GM23248 (cell line): ENCODE data around the gene NHSL2. TPM values are rescaled to one million over a fixed set of nuclear protein-coding genes. Genes with fewer than 3 reads are reported as not detected.

Source experiments
- DNase-seq: peaks from one replicate; pipeline ENCODE4 v3.0.0-alpha.2; 2015
- H2AFZ ChIP-seq: fragments of 200-600 bp; sonication (generic); 2 replicates; pipeline ENCODE4 v1.6.1; 2016; ENCODE audit warnings: antibody characterized with exemption
- H3F3A ChIP-seq: fragments of 200-600 bp; sonication (generic); 2 replicates; pipeline ENCODE4 v1.6.1; 2016; ENCODE audit warnings: mild to moderate bottlenecking, antibody characterized with exemption, mixed run types; ENCODE audit not compliant: insufficient read depth
- H3K27ac ChIP-seq: fragments of 200-600 bp; sonication (generic); 2 replicates; pipeline ENCODE4 v1.5.1; 2016; ENCODE audit warnings: mild to moderate bottlenecking
- H3K27me3 ChIP-seq: fragments of 200-600 bp; sonication (generic); replicated peaks from 2 replicates; pipeline ENCODE4 v1.6.1; 2016; ENCODE audit warnings: mild to moderate bottlenecking; ENCODE audit not compliant: insufficient read depth
- H3K36me3 ChIP-seq: fragments of 200-600 bp; sonication (generic); 2 replicates; pipeline ENCODE4 v1.6.1; 2016; ENCODE audit warnings: low read depth, mild to moderate bottlenecking
- H3K4me1 ChIP-seq: fragments of 200-600 bp; sonication (generic); 2 replicates; pipeline ENCODE4 v1.6.1; 2016; ENCODE audit warnings: mild to moderate bottlenecking; ENCODE audit not compliant: insufficient read depth
- H3K4me2 ChIP-seq: fragments of 200-600 bp; sonication (generic); one replicate; pipeline ENCODE4 v1.6.1; 2016; ENCODE audit warnings: mild to moderate bottlenecking; ENCODE audit not compliant: unreplicated experiment
- H3K4me3 ChIP-seq: fragments of 200-600 bp; sonication (generic); 2 replicates; pipeline ENCODE4 v1.5.1; 2016; ENCODE audit warnings: mild to moderate bottlenecking
- H3K79me2 ChIP-seq: fragments of 200-600 bp; sonication (generic); 2 replicates; pipeline ENCODE4 v1.6.1; 2016; ENCODE audit warnings: mild to moderate bottlenecking; ENCODE audit not compliant: insufficient read depth
- H3K9ac ChIP-seq: fragments of 200-600 bp; sonication (generic); 2 replicates; pipeline ENCODE4 v1.6.1; 2016; ENCODE audit warnings: mild to moderate bottlenecking
- H3K9me2 ChIP-seq: fragments of 200-600 bp; sonication (generic); 2 replicates; pipeline ENCODE4 v1.6.1; 2016; ENCODE audit warnings: mixed run types, mild to moderate bottlenecking, moderate library complexity; ENCODE audit not compliant: insufficient read depth
- H3K9me3 ChIP-seq: fragments of 200-600 bp; sonication (generic); one replicate; pipeline ENCODE4 v1.6.1; 2017; ENCODE audit warnings: low read depth
- H4K20me1 ChIP-seq: fragments of 200-600 bp; sonication (generic); 2 replicates; pipeline ENCODE4 v1.6.0; 2016; ENCODE audit not compliant: insufficient read depth
- EZH2 ChIP-seq: fragments of 200-600 bp; sonication (generic); IDR thresholded peaks from 2 replicates; pipeline ENCODE4 v1.6.1; 2018; ENCODE audit warnings: antibody characterized with exemption, mild to moderate bottlenecking; ENCODE audit not compliant: insufficient read depth, poor library complexity, severe bottlenecking
- EZH2phosphoT487 ChIP-seq: fragments of 200-600 bp; sonication (generic); IDR thresholded peaks from 2 replicates; pipeline ENCODE4 v1.6.1; 2018; ENCODE audit warnings: antibody characterized with exemption, moderate library complexity, mild to moderate bottlenecking, low read depth; ENCODE audit not compliant: insufficient read depth
- WGBS, 2 experiments: methylation state at CpG; one replicate each; pipeline ENCODE4 v1.1.6; 2015 to 2017; ENCODE audit warnings: low lambda C conversion rate in 2 of 2, low coverage in 1 of 2; ENCODE audit errors: missing lambda C conversion rate in 2 of 2; 5-methylcytosine and 5-hydroxymethylcytosine counted together
- in situ Hi-C: fragments of 300-500 bp; cut with MboI; formaldehyde crosslinking; loops from 2 replicates; pipeline ENCODE4 v1.15.0; 2020
- polyA plus RNA-seq: library from polyadenylated mRNA; unstranded; fragments of >200 nt; fragmentation: Nextera tagmentation; extraction: Ambion mirVana; gene quantifications from 2 replicates; pipeline ENCODE4 v1.2.1, GENCODE V29; 2016
- total RNA-seq: library from RNA; depleted of rRNA; stranded (reverse); fragments of >200 nt; shearing (Covaris generic); gene quantifications from 2 replicates; pipeline ENCODE4 v1.2.3, GENCODE V29; 2014

NHSL2 gene
- total and polyA plus RNA-seq, 2 experiments from 2014 or later: 3.2 to 6.5 TPM

DNA sequence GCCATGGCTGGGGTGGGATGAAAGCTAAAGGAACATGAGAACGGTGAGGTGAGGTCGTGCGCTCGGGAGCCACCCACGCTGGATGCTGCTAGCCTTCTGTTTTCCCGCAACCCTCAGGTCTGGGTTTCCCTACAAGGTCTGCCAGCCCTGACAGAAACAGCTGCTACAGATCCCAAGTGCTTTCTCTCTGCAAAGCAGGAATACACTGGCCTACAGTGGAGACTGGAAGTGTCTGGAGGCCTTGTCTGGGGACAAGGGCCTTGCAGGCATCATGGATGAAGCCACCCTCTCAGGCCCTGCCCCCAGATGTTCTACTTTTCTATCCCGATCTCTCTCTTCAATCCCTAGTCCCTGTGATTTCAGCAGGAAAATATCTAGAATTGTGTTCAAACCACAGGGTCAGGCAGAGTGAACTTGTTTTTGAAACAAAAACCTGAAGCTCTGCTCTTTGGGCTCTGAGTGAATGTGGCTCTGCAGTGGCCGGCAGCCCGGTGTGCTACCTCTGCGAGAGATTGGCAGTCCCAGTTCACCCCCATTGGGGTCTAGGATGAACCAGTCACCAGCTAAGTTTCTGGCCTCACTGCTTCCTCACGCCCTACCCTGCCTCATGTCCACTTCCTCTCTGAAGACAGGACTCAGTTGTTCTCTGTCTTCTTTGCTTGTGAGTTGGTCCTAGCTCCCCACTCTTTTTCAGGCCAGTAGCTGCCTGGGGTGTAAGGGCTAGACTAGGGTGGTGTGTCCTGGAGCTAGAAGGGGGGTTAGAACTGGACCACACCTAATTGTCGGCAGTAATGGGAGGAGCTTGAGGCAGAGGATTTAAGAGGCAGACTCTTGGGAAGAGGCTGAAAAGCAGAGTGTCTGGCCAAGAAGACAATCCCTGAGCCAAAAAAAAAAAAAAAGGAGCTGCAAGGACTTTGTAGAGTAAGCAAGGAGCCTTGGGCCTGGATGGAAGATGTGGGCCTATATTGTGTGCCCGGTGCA, 131.5 kb downstream of the NHSL2 start:
- TF ChIP-seq EZH2phosphoT487 (no peak), EZH2 (no peak)
- H3K4me1 ChIP-seq: peaks cover 11% of the 10 kb centered on the region
- in situ Hi-C loops: no loop called here
- 0 out of 2 replicates have a peak overlapping the region, but pooled peaks have one; percentile 11 for H3K9ac ChIP-seq
- H3K27ac ChIP-seq: no peak overlapping the region
- H3K9me3 ChIP-seq: no peaks in the 10 kb centered on the region
- DNase-seq: peak; percentile 30
- H3K4me2 ChIP-seq: no peak overlapping the region
- H3F3A ChIP-seq: no peaks in the 10 kb centered on the region
- H3K4me3 ChIP-seq: no peak overlapping the region
- H3K36me3 ChIP-seq: no peaks in the 10 kb centered on the region
- peak overlapping the region; percentile 65 for H2AFZ ChIP-seq
- H3K27me3 ChIP-seq: no peaks in the 10 kb centered on the region
- no peaks in the 10 kb centered on the region for H4K20me1 ChIP-seq
- H3K9me2 ChIP-seq: no peaks in the 10 kb centered on the region
- WGBS, 2 experiments: 43 to 48% methylated on average over 8 to 13 of the region's 13 CpGs
- no peaks in the 10 kb centered on the region for H3K79me2 ChIP-seq

DNA sequence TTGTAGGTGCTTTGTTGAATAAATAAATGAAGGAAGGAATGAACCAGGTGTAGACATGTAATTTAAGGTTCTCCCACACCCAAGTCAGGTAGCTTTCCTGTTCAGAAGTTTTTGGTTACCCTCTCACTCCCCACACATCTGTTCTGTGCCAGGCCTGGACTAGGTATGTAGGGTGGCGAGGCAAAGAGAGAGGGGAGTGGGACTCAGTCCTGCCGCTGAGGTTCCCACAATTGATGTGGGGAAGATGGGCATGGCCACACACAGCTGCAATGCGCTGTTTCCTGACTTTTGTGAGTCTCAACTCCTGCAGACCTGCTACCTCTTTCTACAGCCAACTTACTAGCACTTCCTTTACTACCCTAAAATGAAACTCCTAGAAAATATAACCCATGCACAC, 132.2 kb downstream of the NHSL2 start:
- Histone ChIP-seq H3K9me2 (no peaks in the 10 kb centered on the region), H4K20me1 (no peaks in the 10 kb centered on the region), H3K27me3 (no peaks in the 10 kb centered on the region), H3K9ac (no peak overlapping the region), H3K27ac (no peak overlapping the region), H3K9me3 (no peaks in the 10 kb centered on the region), H3F3A (no peaks in the 10 kb centered on the region), H2AFZ (no peak overlapping the region), H3K79me2 (no peaks in the 10 kb centered on the region), H3K4me3 (no peak overlapping the region), H3K4me1 (peaks cover 11% of the 10 kb centered on the region), H3K4me2 (no peak overlapping the region), H3K36me3 (no peaks in the 10 kb centered on the region)
- DNase-seq: no peak
- in situ Hi-C loops: no loop called here
- WGBS, 2 experiments: 76 to 93% methylated on average over 3 of the region's 3 CpGs
- TF ChIP-seq EZH2phosphoT487 (no peak), EZH2 (no peak)

GRCh38 chrX:72043636-72044035, 133.0 kb downstream of the NHSL2 start:
- Histone ChIP-seq H3F3A (no peaks in the 10 kb centered on the region), H3K4me3 (no peak overlapping the region), H3K27me3 (no peaks in the 10 kb centered on the region), H3K4me1 (peaks cover 11% of the 10 kb centered on the region), H3K9me3 (no peaks in the 10 kb centered on the region), H4K20me1 (no peaks in the 10 kb centered on the region), H3K36me3 (no peaks in the 10 kb centered on the region), H3K27ac (no peak overlapping the region), H3K9ac (no peak overlapping the region), H2AFZ (no peak overlapping the region), H3K79me2 (no peaks in the 10 kb centered on the region), H3K4me2 (no peak overlapping the region), H3K9me2 (no peaks in the 10 kb centered on the region)
- in situ Hi-C loops: no loop called here
- no peak for TF ChIP-seq EZH2
- TF ChIP-seq EZH2phosphoT487: no peak
- no peak for DNase-seq
- 75 to 89% methylated on average over 4 of the region's 4 CpGs for WGBS, 2 experiments

DNA sequence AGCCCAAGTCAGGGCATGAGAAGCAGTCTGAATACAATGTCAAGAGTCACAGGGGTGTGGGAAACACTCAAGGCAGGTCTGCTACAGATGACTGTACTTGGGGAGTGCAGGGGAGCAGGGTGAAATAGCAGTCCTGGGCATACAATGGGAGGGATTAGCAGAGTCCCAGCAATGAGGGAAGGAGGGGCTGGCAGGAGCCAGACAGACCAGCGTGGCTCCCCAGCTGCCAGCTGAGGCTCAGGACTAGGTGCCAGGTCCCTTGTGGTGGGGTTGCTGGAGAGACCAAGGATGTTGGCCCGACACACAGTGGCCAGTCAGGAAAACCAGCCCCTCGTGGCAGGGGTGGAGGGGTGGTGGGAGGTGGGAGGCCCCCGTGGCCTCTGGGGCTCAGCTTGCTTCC, 134.5 kb downstream of the NHSL2 start:
- in situ Hi-C loops: no loop called here
- Histone ChIP-seq H2AFZ (no peak overlapping the region), H3K36me3 (no peaks in the 10 kb centered on the region), H3K9me3 (no peaks in the 10 kb centered on the region), H3K9me2 (no peaks in the 10 kb centered on the region), H3F3A (no peaks in the 10 kb centered on the region), H3K4me1 (peaks cover 11% of the 10 kb centered on the region), H3K9ac (no peak overlapping the region), H3K4me3 (no peak overlapping the region), H3K79me2 (no peaks in the 10 kb centered on the region), H4K20me1 (no peaks in the 10 kb centered on the region), H3K27ac (no peak overlapping the region), H3K27me3 (no peaks in the 10 kb centered on the region), H3K4me2 (no peak overlapping the region)
- TF ChIP-seq EZH2phosphoT487 (no peak), EZH2 (no peak)
- no peak for DNase-seq
- 80 to 83% methylated on average over 1 of the region's 4 CpGs for WGBS, 2 experiments
